WTC11 (cell line): ENCODE results near the gene IL20. TPM values are rescaled to one million over a fixed set of nuclear protein-coding genes. Genes with fewer than 3 reads are reported as not detected.

ENCODE experiments used
- ATAC-seq: fragments of 200-7000 bp; cut with Tn5 transposase; 2 replicates; pipeline ENCODE4 v1.10.0; 2021; ENCODE audit warnings: mild to moderate bottlenecking, moderate library complexity
- CTCF ChIA-PET: fragments of 300-600 bp; sonication (Branson Sonifier 250); formaldehyde crosslinking; loops from one replicate; lab custom pipeline; 2021; ENCODE audit warnings: antibody characterized with exemption; lab: Charles Lee
- POLR2A ChIA-PET: fragments of 350-600 bp; sonication (Branson Sonifier 250); formaldehyde crosslinking; loops from one replicate; lab custom pipeline; 2021; ENCODE audit warnings: antibody characterized with exemption; lab: Charles Lee
- DNase-seq: peaks from one replicate; pipeline ENCODE4 v3.0.0; 2021; ENCODE audit warnings: low spot score
- H3K27ac Mint-ChIP-seq: 2 replicates; pipeline ENCODE4 v1.8.0; 2021; ENCODE audit warnings: mixed read lengths
- H3K27me3 Mint-ChIP-seq: 2 replicates; pipeline ENCODE4 v1.8.0; 2021; ENCODE audit warnings: low read depth, mild to moderate bottlenecking, moderate library complexity, mixed read lengths
- H3K36me3 Mint-ChIP-seq: 2 replicates; pipeline ENCODE4 v1.8.0; 2021; ENCODE audit warnings: mixed read lengths
- H3K4me1 Mint-ChIP-seq: 2 replicates; pipeline ENCODE4 v1.8.0; 2022; ENCODE audit warnings: mixed read lengths
- H3K4me3 Mint-ChIP-seq: 2 replicates; pipeline ENCODE4 v1.8.0; 2021; ENCODE audit warnings: mild to moderate bottlenecking, moderate library complexity, mixed read lengths
- H3K9me3 Mint-ChIP-seq: 2 replicates; pipeline ENCODE4 v1.8.0; 2021; ENCODE audit warnings: mixed read lengths
- AR ChIP-seq: fragments of 250-450 bp; sonication (Bioruptor Pico); IDR thresholded peaks from 2 replicates; pipeline ENCODE4 v1.9.0; 2021; ENCODE audit warnings: mild to moderate bottlenecking
- ATF6 ChIP-seq: sonication (generic); formaldehyde crosslinking; IDR thresholded peaks from 2 replicates; pipeline ENCODE4 v1.8.1; 2023; ENCODE audit warnings: mild to moderate bottlenecking, missing genetic modification reagents
- E2F1 ChIP-seq: sonication (generic); formaldehyde crosslinking; IDR thresholded peaks from 2 replicates; pipeline ENCODE4 v1.8.0; 2022; ENCODE audit warnings: mild to moderate bottlenecking, missing genetic modification reagents
- ERG ChIP-seq: fragments of 250-450 bp; sonication (Bioruptor Pico); IDR thresholded peaks from 2 replicates; pipeline ENCODE4 v1.8.0; 2021; ENCODE audit warnings: mild to moderate bottlenecking
- GABPB1 ChIP-seq: sonication (generic); formaldehyde crosslinking; IDR thresholded peaks from 2 replicates; pipeline ENCODE4 v1.8.1; 2023; ENCODE audit warnings: mild to moderate bottlenecking, missing genetic modification reagents
- STAT6 ChIP-seq: sonication (generic); formaldehyde crosslinking; conservative IDR thresholded peaks from 2 replicates; pipeline ENCODE4 v1.8.1; 2023; ENCODE audit warnings: mild to moderate bottlenecking, low read depth, missing genetic modification reagents, moderate library complexity
- ZBTB43 ChIP-seq: sonication (generic); formaldehyde crosslinking; IDR thresholded peaks from 2 replicates; pipeline ENCODE4 v1.8.1; 2023; ENCODE audit warnings: mild to moderate bottlenecking, missing genetic modification reagents
- ZNF121 ChIP-seq: sonication (generic); formaldehyde crosslinking; IDR thresholded peaks from 2 replicates; pipeline ENCODE4 v1.8.0; 2023; ENCODE audit warnings: missing genetic modification reagents
- ZNF423 ChIP-seq: fragments of 250-450 bp; sonication (Bioruptor Pico); IDR thresholded peaks from 2 replicates; pipeline ENCODE4 v2.1.2; 2022; ENCODE audit warnings: mild to moderate bottlenecking, moderate library complexity
- ZSCAN18 ChIP-seq: fragments of 250-450 bp; sonication (Bioruptor Pico); IDR thresholded peaks from 2 replicates; pipeline ENCODE4 v2.1.2; 2022; ENCODE audit warnings: mild to moderate bottlenecking, moderate library complexity
- total RNA-seq: library from RNA; stranded (reverse); gene quantifications from 3 replicates; pipeline ENCODE4 v1.2.3, GENCODE V29; 2021

Gene IL20
- total RNA-seq, 1 experiment from 2014 or later: not detected

- no peak for ATAC-seq
- POLR2A ChIA-PET: no interaction called here
- no peaks in the 10 kb centered on the region for H3K36me3 Mint-ChIP-seq
- H3K27ac Mint-ChIP-seq: no peak overlapping the region
- peaks cover 16% of the 10 kb centered on the region for H3K27me3 Mint-ChIP-seq
- 0 out of 2 replicates have a peak, but pooled peaks cover 3% of the 10 kb centered on the region for H3K4me1 Mint-ChIP-seq
- no peak for TF ChIP-seq ERG (CRISPR knock-in tag)
- TF ChIP-seq ZNF121 (CRISPR knock-in tag): no peak
- DNase-seq: no peak
- CTCF ChIA-PET: interaction anchor here (0.9 to 2.0 kb wide), 4 partner anchors 11 to 114 kb away, joined by 3 to 6 read pairs (median 4); no protein-coding TSS in a partner anchor
- H3K4me3 Mint-ChIP-seq: no peak overlapping the region
- peaks cover 10% of the 10 kb centered on the region for H3K9me3 Mint-ChIP-seq
These were observed 2.3 kb downstream of the IL20 start for GRCh38 chr1:206867716-206868115.

GRCh38 chr1:206868264-206868663, 2.8 kb downstream of the IL20 start:
- H3K27me3 Mint-ChIP-seq: peaks cover 12% of the 10 kb centered on the region

More at GRCh38 chr1:206868264-206868663, 2.8 kb downstream of the IL20 start:
- no peak for DNase-seq
- no peak overlapping the region for H3K4me3 Mint-ChIP-seq
- no peak overlapping the region for H3K27ac Mint-ChIP-seq
- ChIA-PET CTCF (interaction anchor here (1.5 to 2.0 kb wide), 3 partner anchors 44 to 114 kb away, joined by 4 to 6 read pairs (median 5); no protein-coding TSS in a partner anchor), POLR2A (no interaction called here)
- 0 out of 2 replicates have a peak, but pooled peaks cover 2% of the 10 kb centered on the region for H3K4me1 Mint-ChIP-seq
- H3K36me3 Mint-ChIP-seq: no peaks in the 10 kb centered on the region
- no peak for ATAC-seq
- TF ChIP-seq ATF6 (CRISPR knock-in tag) (no peak), GABPB1 (CRISPR knock-in tag) (no peak), ZSCAN18 (CRISPR knock-in tag) (no peak), AR (CRISPR knock-in tag) (no peak), E2F1 (CRISPR knock-in tag) (no peak), ZNF423 (CRISPR knock-in tag) (no peak), STAT6 (CRISPR knock-in tag) (no peak), ZBTB43 (CRISPR knock-in tag) (no peak)
- H3K9me3 Mint-ChIP-seq: peaks cover 15% of the 10 kb centered on the region
